ENCODE data around the gene HSF2BP.

DNA sequence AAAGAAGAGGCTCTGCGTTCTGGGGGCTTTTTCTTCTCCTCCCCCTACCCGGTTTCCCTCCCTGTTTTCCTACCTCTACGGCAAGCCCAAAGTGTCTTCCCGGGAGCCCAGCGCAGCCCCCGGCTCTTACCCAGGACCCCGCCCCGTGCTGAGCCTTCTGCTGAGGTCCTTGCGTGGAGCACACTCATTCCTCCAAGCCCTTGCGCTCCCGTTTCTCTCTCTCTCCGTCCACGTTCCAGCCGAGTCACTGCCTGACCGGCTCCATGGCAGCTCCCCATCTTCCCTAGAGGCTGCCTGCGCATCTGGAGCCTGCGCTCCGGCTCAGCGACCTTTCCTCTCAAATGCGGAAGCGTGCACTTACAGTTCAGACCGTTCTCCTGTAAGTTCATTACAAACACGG lies 34.7 kb upstream of the HSF2BP start:
- TF ChIP-seq POLR2A (IDR thresholded peaks at IDR 0.05): no peak
- TF ChIP-seq, protein P1, sequence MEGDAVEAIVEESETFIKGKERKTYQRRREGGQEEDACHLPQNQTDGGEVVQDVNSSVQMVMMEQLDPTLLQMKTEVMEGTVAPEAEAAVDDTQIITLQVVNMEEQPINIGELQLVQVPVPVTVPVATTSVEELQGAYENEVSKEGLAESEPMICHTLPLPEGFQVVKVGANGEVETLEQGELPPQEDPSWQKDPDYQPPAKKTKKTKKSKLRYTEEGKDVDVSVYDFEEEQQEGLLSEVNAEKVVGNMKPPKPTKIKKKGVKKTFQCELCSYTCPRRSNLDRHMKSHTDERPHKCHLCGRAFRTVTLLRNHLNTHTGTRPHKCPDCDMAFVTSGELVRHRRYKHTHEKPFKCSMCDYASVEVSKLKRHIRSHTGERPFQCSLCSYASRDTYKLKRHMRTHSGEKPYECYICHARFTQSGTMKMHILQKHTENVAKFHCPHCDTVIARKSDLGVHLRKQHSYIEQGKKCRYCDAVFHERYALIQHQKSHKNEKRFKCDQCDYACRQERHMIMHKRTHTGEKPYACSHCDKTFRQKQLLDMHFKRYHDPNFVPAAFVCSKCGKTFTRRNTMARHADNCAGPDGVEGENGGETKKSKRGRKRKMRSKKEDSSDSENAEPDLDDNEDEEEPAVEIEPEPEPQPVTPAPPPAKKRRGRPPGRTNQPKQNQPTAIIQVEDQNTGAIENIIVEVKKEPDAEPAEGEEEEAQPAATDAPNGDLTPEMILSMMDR (IDR thresholded peaks at IDR 0.05): no peak
